ENCODE data around the gene SLC16A2. TPM values are rescaled to one million over a fixed set of nuclear protein-coding genes. Genes with fewer than 3 reads are reported as not detected.

The SLC16A2 gene
- total RNA-seq, 5 donors from 2014 or later (not counting 1 experiment from before 2014, with no cell fraction given): 0.23 to 0.41 (median 0.35) TPM

- Mint-ChIP-seq H3K36me3 (no peaks in the 10 kb centered on the region), H3K27ac (no peak overlapping the region), H3K4me1 (no peaks in the 10 kb centered on the region), H3K27me3 (peaks cover 0 to 7% of the 10 kb centered on the region in 2 donors), H3K4me3 (no peak overlapping the region), H3K9me3 (no peaks in the 10 kb centered on the region)
- no peak for ATAC-seq (replicated peaks in 1 of 4)
- H3K4me3 ChIP-seq (ENCODE audit: control insufficient read depth in 1 of 2, extremely low read depth in 1 of 2, low read length in 1 of 2): no peak overlapping the region
- ChIA-PET CTCF (no interaction called here), POLR2A (no interaction called here)
- no peak for DNase-seq
- no peaks in the 10 kb centered on the region for H3K9me3 ChIP-seq
- no peaks in the 10 kb centered on the region for H3K36me3 ChIP-seq (ENCODE audit: control insufficient read depth in 2 of 2, extremely low read depth in 1 of 2, insufficient read depth in 1 of 2, low read length in 1 of 2)
- WGBS (ENCODE audit: insufficient coverage): no CpG with 5 or more reads among the region's 3 CpGs
- H3K27ac ChIP-seq (ENCODE audit: low read length): no peak overlapping the region
- no peaks in the 10 kb centered on the region for H3K27me3 ChIP-seq (replicated peaks in 1 of 2; ENCODE audit: control insufficient read depth in 2 of 2, extremely low read depth in 1 of 2, insufficient read depth in 2 of 2, low read length in 1 of 2)
- no peaks in the 10 kb centered on the region for H3K4me1 ChIP-seq (ENCODE audit: control insufficient read depth in 1 of 2, extremely low read depth in 1 of 2, insufficient read depth in 2 of 2, low read length in 2 of 2)
These were observed 72.5 kb downstream of the SLC16A2 start for GRCh38 chrX:74493806-74494205.

DNA sequence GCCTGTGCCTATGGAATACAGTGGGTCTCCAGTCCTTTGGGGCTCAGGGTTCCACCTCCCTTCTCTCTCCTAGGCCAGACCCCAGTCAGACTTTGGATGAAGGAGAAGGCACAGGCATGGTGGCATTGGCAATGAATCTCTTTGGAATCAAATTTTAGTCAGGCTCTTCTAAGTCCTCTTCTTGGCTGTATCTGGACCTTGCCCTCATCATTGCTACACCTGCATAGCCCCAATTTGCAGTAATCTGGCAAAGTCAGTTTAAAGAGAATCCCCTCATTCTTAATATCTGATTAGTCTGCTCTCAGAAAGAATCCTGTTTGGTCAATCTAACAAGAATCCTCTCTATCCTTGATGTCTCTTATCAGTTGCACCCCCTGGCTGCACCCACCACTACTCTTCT lies 77.6 kb downstream of the SLC16A2 start:
- no peak overlapping the region for H3K27ac Mint-ChIP-seq
- no peak overlapping the region for H3K4me3 Mint-ChIP-seq
- no peak for DNase-seq
- H3K9me3 ChIP-seq: no peaks in the 10 kb centered on the region
- no peak for ATAC-seq (replicated peaks in 1 of 4)
- no peaks in the 10 kb centered on the region for H3K36me3 Mint-ChIP-seq
- CTCF ChIA-PET: no interaction called here
- POLR2A ChIA-PET: interaction anchor here in 1 of 2 donors (0.6 kb wide), 1 partner anchor 19 kb away, joined by 3 read pairs; no protein-coding TSS in a partner anchor
- no peaks in the 10 kb centered on the region for H3K36me3 ChIP-seq (ENCODE audit: control insufficient read depth in 2 of 2, extremely low read depth in 1 of 2, insufficient read depth in 1 of 2, low read length in 1 of 2)
- H3K27ac ChIP-seq (ENCODE audit: low read length): no peak overlapping the region
- H3K9me3 Mint-ChIP-seq: no peaks in the 10 kb centered on the region
- H3K4me1 ChIP-seq (ENCODE audit: control insufficient read depth in 1 of 2, extremely low read depth in 1 of 2, insufficient read depth in 2 of 2, low read length in 2 of 2): no peaks in the 10 kb centered on the region
- no peak overlapping the region for H3K4me3 ChIP-seq (ENCODE audit: control insufficient read depth in 1 of 2, extremely low read depth in 1 of 2, low read length in 1 of 2)
- no peaks in the 10 kb centered on the region for H3K27me3 ChIP-seq (replicated peaks in 1 of 2; ENCODE audit: control insufficient read depth in 2 of 2, extremely low read depth in 1 of 2, insufficient read depth in 2 of 2, low read length in 1 of 2)
- H3K4me1 Mint-ChIP-seq: no peaks in the 10 kb centered on the region
- peaks cover 0 to 17% of the 10 kb centered on the region in 2 donors for H3K27me3 Mint-ChIP-seq

GRCh38 chrX:74500067-74500466 lies 78.8 kb downstream of the SLC16A2 start:
- ChIA-PET CTCF (no interaction called here), POLR2A (no interaction called here)
- no peak overlapping the region for H3K27ac Mint-ChIP-seq
- Histone ChIP-seq H3K36me3 (ENCODE audit: control insufficient read depth in 2 of 2, extremely low read depth in 1 of 2, insufficient read depth in 1 of 2, low read length in 1 of 2) (no peaks in the 10 kb centered on the region), H3K4me3 (ENCODE audit: control insufficient read depth in 1 of 2, extremely low read depth in 1 of 2, low read length in 1 of 2) (no peak overlapping the region), H3K4me1 (ENCODE audit: control insufficient read depth in 1 of 2, extremely low read depth in 1 of 2, insufficient read depth in 2 of 2, low read length in 2 of 2) (no peaks in the 10 kb centered on the region), H3K27me3 (replicated peaks in 1 of 2; ENCODE audit: control insufficient read depth in 2 of 2, extremely low read depth in 1 of 2, insufficient read depth in 2 of 2, low read length in 1 of 2) (no peaks in the 10 kb centered on the region), H3K9me3 (no peaks in the 10 kb centered on the region), H3K27ac (ENCODE audit: low read length) (no peak overlapping the region)
- DNase-seq (no peak), ATAC-seq (replicated peaks in 1 of 4) (no peak)
- no peaks in the 10 kb centered on the region for H3K4me1 Mint-ChIP-seq
- peaks cover 0 to 13% of the 10 kb centered on the region in 2 donors for H3K27me3 Mint-ChIP-seq
- no peak overlapping the region for H3K4me3 Mint-ChIP-seq
- no peaks in the 10 kb centered on the region for H3K9me3 Mint-ChIP-seq
- WGBS (ENCODE audit: insufficient coverage): no CpG with 5 or more reads among the region's 2 CpGs
- no peaks in the 10 kb centered on the region for H3K36me3 Mint-ChIP-seq

GRCh38 chrX:74500555-74500954 lies 79.3 kb downstream of the SLC16A2 start:
- no peak overlapping the region for H3K27ac Mint-ChIP-seq
- ATAC-seq (replicated peaks in 1 of 4) (no peak), DNase-seq (no peak)
- H3K4me3 Mint-ChIP-seq: no peak overlapping the region
- Histone ChIP-seq H3K9me3 (no peaks in the 10 kb centered on the region), H3K36me3 (ENCODE audit: control insufficient read depth in 2 of 2, extremely low read depth in 1 of 2, insufficient read depth in 1 of 2, low read length in 1 of 2) (no peaks in the 10 kb centered on the region), H3K4me1 (ENCODE audit: control insufficient read depth in 1 of 2, extremely low read depth in 1 of 2, insufficient read depth in 2 of 2, low read length in 2 of 2) (no peaks in the 10 kb centered on the region), H3K27me3 (replicated peaks in 1 of 2; ENCODE audit: control insufficient read depth in 2 of 2, extremely low read depth in 1 of 2, insufficient read depth in 2 of 2, low read length in 1 of 2) (no peaks in the 10 kb centered on the region), H3K27ac (ENCODE audit: low read length) (no peak overlapping the region), H3K4me3 (ENCODE audit: control insufficient read depth in 1 of 2, extremely low read depth in 1 of 2, low read length in 1 of 2) (no peak overlapping the region)
- peaks cover 0 to 13% of the 10 kb centered on the region in 2 donors for H3K27me3 Mint-ChIP-seq
- WGBS (ENCODE audit: insufficient coverage): no CpG with 5 or more reads among the region's 4 CpGs
- CTCF ChIA-PET: no interaction called here
- H3K4me1 Mint-ChIP-seq: no peaks in the 10 kb centered on the region
- POLR2A ChIA-PET: no interaction called here
- H3K36me3 Mint-ChIP-seq: no peaks in the 10 kb centered on the region
- no peaks in the 10 kb centered on the region for H3K9me3 Mint-ChIP-seq

- Histone ChIP-seq H3K36me3 (ENCODE audit: control insufficient read depth in 2 of 2, extremely low read depth in 1 of 2, insufficient read depth in 1 of 2, low read length in 1 of 2) (no peaks in the 10 kb centered on the region), H3K27ac (ENCODE audit: low read length) (no peak overlapping the region), H3K27me3 (replicated peaks in 1 of 2; ENCODE audit: control insufficient read depth in 2 of 2, extremely low read depth in 1 of 2, insufficient read depth in 2 of 2, low read length in 1 of 2) (no peaks in the 10 kb centered on the region), H3K4me3 (ENCODE audit: control insufficient read depth in 1 of 2, extremely low read depth in 1 of 2, low read length in 1 of 2) (no peak overlapping the region), H3K4me1 (ENCODE audit: control insufficient read depth in 1 of 2, extremely low read depth in 1 of 2, insufficient read depth in 2 of 2, low read length in 2 of 2) (no peaks in the 10 kb centered on the region), H3K9me3 (no peaks in the 10 kb centered on the region)
- Mint-ChIP-seq H3K36me3 (no peaks in the 10 kb centered on the region), H3K4me1 (no peaks in the 10 kb centered on the region), H3K9me3 (no peaks in the 10 kb centered on the region), H3K27me3 (peaks cover 0 to 11% of the 10 kb centered on the region in 2 donors), H3K27ac (no peak overlapping the region), H3K4me3 (no peak overlapping the region)
- CTCF ChIA-PET: no interaction called here
- DNase-seq (no peak), ATAC-seq (replicated peaks in 1 of 4) (no peak)
- 79% methylated on average over 2 of the region's 2 CpGs for WGBS (ENCODE audit: insufficient coverage)
- POLR2A ChIA-PET: no interaction called here
These were observed 84.1 kb downstream of the SLC16A2 start for GRCh38 chrX:74505437-74505836.

- no peak overlapping the region for H3K27ac ChIP-seq (ENCODE audit: low read length)
- no peaks in the 10 kb centered on the region for H3K4me1 Mint-ChIP-seq
- WGBS (ENCODE audit: insufficient coverage): no CpG with 5 or more reads among the region's 8 CpGs
- no peaks in the 10 kb centered on the region for H3K9me3 Mint-ChIP-seq
- H3K27me3 Mint-ChIP-seq: peaks cover 0 to 11% of the 10 kb centered on the region in 2 donors
- H3K9me3 ChIP-seq: no peaks in the 10 kb centered on the region
- no peak overlapping the region for H3K27ac Mint-ChIP-seq
- ATAC-seq (replicated peaks in 1 of 4) (no peak), DNase-seq (no peak)
- ChIA-PET CTCF (no interaction called here), POLR2A (no interaction called here)
- no peaks in the 10 kb centered on the region for H3K36me3 Mint-ChIP-seq
- H3K4me3 Mint-ChIP-seq: no peak overlapping the region
- H3K4me3 ChIP-seq (ENCODE audit: control insufficient read depth in 1 of 2, extremely low read depth in 1 of 2, low read length in 1 of 2): no peak overlapping the region
- H3K27me3 ChIP-seq (replicated peaks in 1 of 2; ENCODE audit: control insufficient read depth in 2 of 2, extremely low read depth in 1 of 2, insufficient read depth in 2 of 2, low read length in 1 of 2): no peaks in the 10 kb centered on the region
- H3K4me1 ChIP-seq (ENCODE audit: control insufficient read depth in 1 of 2, extremely low read depth in 1 of 2, insufficient read depth in 2 of 2, low read length in 2 of 2): no peaks in the 10 kb centered on the region
- no peaks in the 10 kb centered on the region for H3K36me3 ChIP-seq (ENCODE audit: control insufficient read depth in 2 of 2, extremely low read depth in 1 of 2, insufficient read depth in 1 of 2, low read length in 1 of 2)
These were observed 85.2 kb downstream of the SLC16A2 start for GRCh38 chrX:74506317-74507115.

DNA sequence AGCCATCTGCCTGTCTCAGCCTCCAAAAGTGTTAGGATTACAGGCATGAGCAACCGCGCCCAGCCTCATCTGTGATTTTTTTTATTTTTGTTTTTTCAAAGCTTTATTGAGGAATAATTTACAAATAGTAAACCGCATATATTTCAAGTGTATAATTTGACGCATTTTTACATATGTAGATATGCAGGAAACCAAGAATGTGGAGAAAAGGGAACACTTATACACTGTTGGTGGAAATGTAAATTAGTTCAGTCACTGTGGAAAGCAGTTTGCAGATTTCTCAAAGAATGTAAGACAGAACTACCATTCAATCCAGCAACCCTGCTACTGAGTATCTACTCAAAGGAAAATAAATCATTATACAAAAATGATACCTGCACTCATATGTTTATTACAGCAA lies 85.9 kb downstream of the SLC16A2 start:
- peaks cover 0 to 11% of the 10 kb centered on the region in 2 donors for H3K27me3 Mint-ChIP-seq
- ChIA-PET CTCF (no interaction called here), POLR2A (no interaction called here)
- no peak overlapping the region for H3K4me3 Mint-ChIP-seq
- H3K9me3 Mint-ChIP-seq: no peaks in the 10 kb centered on the region
- no peaks in the 10 kb centered on the region for H3K9me3 ChIP-seq
- WGBS (ENCODE audit: insufficient coverage): no CpG with 5 or more reads among the region's 4 CpGs
- no peak for ATAC-seq (replicated peaks in 1 of 4)
- H3K4me3 ChIP-seq (ENCODE audit: control insufficient read depth in 1 of 2, extremely low read depth in 1 of 2, low read length in 1 of 2): no peak overlapping the region
- H3K27ac Mint-ChIP-seq: no peak overlapping the region
- H3K27ac ChIP-seq (ENCODE audit: low read length): no peak overlapping the region
- DNase-seq: no peak
- H3K4me1 ChIP-seq (ENCODE audit: control insufficient read depth in 1 of 2, extremely low read depth in 1 of 2, insufficient read depth in 2 of 2, low read length in 2 of 2): no peaks in the 10 kb centered on the region
- no peaks in the 10 kb centered on the region for H3K4me1 Mint-ChIP-seq
- no peaks in the 10 kb centered on the region for H3K36me3 ChIP-seq (ENCODE audit: control insufficient read depth in 2 of 2, extremely low read depth in 1 of 2, insufficient read depth in 1 of 2, low read length in 1 of 2)
- no peaks in the 10 kb centered on the region for H3K36me3 Mint-ChIP-seq
- no peaks in the 10 kb centered on the region for H3K27me3 ChIP-seq (replicated peaks in 1 of 2; ENCODE audit: control insufficient read depth in 2 of 2, extremely low read depth in 1 of 2, insufficient read depth in 2 of 2, low read length in 1 of 2)

Data from T-cell (primary cell).